ENCODE data around the gene MFGE8.
"Not testable (repeated sequence)": the region's sequence is repeated elsewhere in the genome, so short reads cannot be mapped to it uniquely, and the experiment has no call there.

DNA sequence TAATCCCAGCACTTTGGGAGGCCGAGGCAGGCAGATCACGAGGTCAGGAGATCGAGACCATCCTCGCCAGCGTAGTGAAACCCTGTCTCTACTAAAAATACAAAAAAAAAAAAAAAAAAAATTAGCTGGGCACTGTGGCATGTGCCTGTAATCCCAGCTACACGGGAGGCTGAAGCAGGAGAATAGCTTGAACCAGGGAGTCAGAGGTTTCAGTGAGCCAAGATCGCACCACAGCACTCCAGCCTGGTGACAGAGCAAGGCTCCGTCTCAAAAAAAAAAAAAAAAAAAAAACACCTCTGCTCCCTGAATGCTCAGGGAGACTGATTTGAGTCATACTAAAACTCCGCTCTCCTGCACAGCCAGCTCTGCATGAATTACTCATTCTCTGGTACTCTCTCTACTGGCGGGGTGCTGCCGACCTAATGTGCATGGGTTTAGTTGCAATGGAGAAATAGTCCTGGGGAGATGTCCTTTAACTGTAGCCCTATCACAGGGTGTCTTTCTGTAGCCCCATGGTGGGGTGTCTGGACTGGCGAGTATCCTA lies 7.8 kb upstream of the MFGE8 start:
- TF ChIP-seq CTCF (IDR thresholded peaks at IDR 0.05; ENCODE audit: insufficient read depth, low read length); SPI1 (IDR thresholded peaks at IDR 0.05; ENCODE audit: borderline replicate concordance, low read depth): not testable (repeated sequence)

Measured in HL-60 (cell line).